Dermis blood vessel endothelial cell (primary cell): ENCODE results near the gene MINDY4B. TPM values are rescaled to one million over a fixed set of nuclear protein-coding genes. Genes with fewer than 3 reads are reported as not detected.

Experiments
- DNase-seq: peaks from one replicate; pipeline ENCODE4 v3.0.0; 2010
- total RNA-seq: library from RNA; depleted of rRNA; stranded (reverse); fragments of >200 nt; gene quantifications from 2 replicates; pipeline ENCODE4 v1.2.3, GENCODE V29; 2014

MINDY4B gene
- total RNA-seq, 1 donor from 2014 or later = not detected

DNA sequence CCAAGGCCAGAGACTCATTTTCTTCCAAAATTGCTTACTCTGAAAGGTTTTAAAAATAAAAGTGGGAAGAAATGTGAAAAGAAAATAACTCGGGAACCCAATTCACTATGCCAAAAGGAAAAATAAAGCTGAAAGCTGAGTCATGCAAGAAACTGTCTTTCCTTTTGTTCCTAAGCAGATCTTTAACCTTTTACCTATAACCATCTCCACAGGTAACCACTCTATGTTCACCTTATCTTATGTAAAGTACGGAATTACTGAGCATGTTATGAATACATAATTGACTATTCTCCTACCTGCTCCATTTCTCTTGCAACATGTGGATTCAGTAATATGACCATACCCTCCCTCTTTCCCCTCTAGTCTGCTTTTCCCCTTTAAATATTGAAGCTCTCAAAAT, 62.0 kb downstream of the MINDY4B start:
- DNase-seq = no peak

DNA sequence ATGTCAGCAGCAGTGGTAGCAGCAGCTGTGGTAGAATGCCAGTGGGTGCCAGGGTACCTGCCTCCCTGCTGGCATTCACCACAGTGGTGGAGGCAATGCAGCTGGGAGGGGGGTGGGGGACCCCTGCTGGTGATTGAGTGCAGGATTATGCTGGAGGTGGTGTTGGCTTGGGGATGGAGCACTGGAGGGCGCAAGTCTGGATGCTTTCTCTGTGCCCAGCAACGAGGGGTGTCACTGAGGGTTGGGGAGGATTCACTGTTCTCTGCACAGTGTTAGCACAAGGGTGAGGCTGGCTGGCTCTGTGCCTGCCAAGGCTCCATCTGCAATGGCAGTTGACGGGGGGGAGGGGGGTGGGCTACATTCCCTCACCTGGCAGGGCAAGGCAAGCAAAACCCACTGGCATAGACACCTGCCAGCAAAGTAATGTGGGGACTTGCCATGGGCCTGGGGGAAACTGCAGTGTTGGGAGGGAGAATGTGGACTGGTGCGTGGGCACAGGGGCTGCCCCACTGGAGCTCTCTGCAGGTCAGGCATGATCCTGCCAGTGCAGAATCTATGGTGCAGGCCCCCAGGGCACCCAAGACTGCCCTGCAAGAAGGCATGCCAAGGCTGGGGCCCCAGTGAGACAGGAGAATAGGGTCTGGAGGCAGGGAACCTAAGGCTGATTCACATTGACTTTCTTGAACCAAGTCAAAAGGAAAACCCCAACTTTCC, 64.3 kb downstream of the MINDY4B start:
- DNase-seq = no peak

DNA sequence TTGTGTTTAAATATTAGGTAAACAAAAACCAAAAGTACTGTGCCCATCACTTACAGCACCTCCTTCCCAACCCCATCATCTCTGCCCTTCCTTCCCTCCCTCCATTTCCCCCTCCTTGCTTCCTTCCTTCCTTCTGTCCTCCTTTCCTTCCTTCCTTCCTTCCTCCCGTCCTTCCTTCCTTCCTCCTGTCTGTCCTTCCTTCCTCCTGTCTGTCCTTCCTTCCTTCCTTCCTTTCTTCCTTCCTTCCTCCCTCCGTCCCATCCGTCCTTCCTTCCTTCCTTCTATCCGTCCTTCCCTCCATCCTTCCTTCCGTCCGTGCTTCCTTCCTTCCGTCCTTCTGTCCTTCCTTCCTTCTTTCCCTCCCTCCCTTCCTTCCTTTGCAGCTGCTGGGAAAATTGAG, 74.5 kb downstream of the MINDY4B start:
- DNase-seq = no peak

DNA sequence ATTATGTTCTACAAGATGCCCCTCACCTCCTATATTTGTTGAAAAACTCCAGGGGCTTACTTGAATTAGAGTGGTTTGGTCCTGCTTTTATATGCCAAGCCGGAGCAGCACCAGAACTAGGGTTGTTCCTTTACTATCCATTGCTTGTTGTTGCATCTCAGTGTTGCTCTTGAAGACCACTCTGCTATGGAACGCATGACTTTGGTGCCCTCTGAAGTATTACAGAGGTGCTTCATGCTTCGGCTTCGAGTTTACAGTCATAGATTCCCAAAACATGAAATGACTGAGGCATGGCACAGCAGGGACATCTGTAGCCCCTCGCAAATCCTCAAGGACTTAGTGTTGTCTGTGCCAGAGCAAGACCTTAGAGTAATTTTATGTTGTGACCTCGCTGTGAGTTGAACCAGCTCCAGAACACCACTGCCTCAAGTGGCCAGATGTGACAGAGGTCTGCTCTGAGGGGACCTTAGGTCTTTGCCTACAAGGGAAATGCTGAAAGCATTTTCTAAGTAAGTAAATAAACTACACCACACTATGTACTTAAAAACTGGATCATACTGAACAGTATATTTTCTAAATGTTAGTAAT, 75.1 kb downstream of the MINDY4B start:
- DNase-seq = no peak

DNA sequence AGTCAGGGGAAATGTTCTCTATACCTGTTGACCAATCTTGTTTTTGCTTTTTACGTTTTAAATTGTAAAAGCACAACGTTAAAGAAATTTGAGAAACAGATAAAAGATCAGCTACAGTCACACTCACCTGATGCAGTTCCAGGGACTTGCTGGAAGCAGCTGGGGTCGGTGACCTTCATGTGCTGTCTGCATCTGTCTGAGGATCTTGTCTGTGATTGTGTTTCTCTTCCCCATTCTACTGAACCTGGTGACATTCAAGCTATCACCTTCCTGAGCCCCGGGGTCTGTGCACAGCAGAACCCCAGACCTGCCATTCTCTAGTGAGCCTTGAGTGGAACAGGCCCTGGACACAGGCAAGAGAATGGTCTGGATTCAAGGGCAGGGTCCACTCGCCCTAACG, 75.8 kb downstream of the MINDY4B start:
- no peak for DNase-seq

DNA sequence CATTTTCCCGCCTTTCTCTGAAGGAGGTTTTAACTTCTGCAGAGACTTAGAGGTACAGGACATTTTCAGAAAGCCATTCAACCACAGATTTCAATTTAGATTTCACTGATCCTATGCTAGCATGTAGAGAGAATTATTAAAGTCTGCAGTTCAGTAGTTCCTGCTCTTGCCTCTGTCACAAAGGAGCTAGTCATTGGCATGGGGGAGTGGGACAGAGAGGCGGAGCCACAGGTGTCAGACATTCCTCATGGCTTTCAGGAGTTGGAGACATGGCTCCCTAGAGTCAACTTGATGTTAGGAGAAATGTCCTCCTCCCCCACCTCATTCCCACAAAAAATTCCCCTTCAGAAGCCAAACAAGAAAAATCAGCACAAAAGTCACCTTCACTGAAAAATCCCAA, 76.2 kb downstream of the MINDY4B start:
- DNase-seq = no peak

DNA sequence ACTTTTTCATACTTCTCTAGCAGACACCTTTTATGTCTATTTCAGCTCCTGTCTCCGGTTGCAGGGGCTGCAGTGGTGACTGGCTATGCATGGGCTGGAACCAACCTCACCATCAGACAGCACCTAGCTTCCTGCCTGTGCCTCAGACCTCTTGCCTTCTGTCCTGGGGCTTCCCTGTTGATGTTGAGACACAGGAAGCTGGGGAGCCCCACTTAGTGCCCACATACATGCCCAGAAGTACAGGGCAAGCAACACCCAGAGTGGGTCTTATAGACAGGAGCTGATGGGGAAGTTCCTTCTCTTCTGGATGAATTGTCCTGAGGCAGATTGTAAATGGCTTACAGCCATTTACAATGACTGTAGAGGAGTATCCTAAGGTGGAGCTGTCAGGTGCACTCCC, 77.0 kb downstream of the MINDY4B start:
- DNase-seq = no peak

DNA sequence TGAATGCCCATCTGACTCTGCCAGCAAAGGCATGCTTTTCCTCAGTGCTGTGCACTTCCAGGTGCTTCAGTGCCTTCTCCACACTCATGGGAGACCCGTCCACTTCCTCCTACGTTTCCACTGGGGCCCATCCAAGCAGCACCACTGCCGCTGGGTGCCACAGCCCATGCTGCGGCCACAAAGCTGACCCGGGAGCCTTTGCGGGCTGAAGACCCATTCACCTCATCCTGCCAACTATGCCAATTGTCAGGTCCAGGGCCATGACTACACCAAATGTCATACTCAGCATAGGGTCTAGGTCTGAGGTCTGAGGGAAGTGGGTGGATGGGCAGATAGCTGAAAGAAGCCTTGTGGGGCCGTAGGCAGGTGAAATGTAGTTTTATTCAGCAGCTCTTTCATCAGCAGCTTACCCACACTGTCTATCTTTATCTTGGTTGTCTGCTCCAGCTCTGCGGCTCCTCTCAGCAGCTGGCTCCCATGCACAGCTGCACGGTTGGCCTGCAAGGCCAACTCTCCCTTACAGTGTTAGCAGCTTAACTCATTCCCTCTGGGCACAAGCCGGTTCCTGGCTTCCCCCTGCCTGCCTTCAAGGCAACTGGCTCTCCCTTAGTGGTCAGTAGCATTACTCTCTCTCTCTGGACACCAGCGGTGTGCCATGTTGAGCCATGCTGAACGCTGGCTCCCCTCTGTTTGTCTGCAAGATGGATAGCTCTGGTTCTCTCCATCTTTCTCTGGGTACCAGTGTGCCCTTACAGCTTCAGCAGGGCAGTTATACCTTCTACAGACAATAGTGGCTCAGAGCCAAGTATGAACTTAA, 78.6 kb downstream of the MINDY4B start:
- no peak for DNase-seq

DNA sequence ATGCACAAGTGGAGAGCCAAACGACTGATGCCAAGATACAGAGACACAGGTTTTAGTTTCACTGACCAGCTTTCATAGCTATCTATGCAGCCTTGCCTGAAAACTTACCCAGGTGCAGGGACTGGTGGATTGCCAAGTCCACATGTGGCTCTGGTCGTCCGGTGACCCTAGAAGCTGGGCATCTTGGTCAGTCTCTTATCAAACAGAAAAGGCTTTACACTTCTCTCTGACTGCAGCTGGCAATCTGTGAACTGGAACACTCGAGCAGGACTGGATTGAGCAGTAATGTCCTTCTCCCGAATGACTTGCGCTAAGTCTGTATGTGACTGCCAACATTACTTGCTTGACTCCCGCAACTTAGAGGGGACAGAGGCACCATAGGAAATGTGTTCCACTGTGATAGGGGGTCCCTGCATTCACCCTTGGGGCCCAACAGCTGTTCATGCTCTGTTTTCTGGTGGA, 79.3 kb downstream of the MINDY4B start:
- DNase-seq = no peak

DNA sequence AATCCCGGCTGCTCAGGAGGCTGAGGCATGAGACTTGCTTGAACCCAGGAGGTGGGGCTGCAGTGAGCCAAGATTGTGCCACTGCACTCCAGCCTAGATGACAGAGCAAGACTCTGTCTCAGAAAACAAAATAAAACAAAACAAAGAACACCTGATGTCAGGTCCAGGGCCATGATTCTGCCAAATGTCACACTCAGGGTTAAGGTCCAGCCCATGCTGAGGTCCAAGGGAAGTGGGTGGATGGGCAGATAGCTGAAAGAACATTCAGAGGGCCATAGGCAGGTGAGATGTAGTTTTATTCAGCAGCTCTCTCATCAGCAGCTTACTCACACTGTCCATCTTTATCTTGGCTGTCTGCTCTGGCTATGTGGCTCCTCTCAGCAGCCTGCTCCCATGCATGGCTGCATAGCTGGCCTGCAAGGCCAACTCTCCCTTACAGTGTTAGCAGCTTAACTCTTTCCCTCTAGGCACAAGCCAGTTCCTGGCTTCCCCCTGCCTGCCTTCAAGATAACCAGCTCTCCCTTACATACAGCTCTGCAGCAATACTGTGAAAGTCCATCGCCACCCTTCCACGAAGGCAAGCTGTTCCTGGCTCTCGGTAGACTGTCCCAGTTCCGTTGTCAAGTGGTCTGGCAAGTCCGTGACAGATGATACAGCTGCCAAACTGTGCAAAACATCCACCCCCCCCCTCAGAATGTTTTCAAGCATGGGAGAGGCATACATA, 79.9 kb downstream of the MINDY4B start:
- DNase-seq = no peak

DNA sequence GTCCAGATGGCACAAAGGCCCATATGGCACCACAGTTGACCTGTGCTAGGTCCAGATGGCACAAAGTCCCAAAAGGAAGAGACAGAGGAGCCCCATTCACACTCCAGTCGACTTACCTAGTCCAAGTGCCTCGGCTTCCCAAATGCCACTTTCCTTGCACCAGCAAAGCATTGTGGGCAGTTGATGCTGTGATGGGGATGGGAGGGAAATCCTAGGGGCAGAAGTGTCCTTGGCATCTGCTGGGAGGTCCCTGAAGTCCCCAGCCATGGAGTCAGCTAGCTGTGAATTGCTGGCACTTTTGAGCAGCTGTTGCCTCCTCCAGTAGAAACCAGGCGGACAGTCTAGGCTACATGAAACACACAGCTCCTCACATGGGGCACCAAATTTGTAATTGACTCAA, 82.0 kb downstream of the MINDY4B start:
- no peak for DNase-seq

DNA sequence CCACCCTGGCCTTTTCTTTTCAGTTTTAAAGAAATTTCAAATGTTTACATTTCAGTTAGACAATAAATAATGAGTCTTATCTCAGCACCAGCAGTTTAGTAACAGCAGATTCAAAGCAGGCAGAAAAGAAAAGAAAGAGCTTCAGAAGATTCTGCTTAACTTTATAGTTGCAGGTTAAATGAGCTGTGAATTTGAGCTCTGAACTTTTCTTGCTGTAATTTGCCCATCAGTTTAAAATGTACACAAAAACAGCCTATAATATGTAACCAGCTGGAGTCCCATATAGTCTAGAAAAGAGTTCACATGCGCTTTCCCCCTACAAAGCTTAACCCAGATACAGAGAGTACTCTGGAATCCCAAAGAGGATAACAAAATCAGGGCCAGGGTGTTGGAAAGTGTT, 82.6 kb downstream of the MINDY4B start:
- no peak for DNase-seq

Other genes with a start within 250 kb of the MINDY4B start
- gene ERICH6, start 201.5 kb downstream of the MINDY4B start, total RNA-seq = not detected in 2 replicates
- 26.9 and 31.2 TPM in 2 replicates for gene SIAH2, start 142.3 kb downstream of the MINDY4B start, total RNA-seq
- not detected in 2 replicates for gene CLRN1, start 67.3 kb upstream of the MINDY4B start, total RNA-seq
- under 0.01 and 0.05 TPM in 2 replicates for gene MED12L, start 180.2 kb upstream of the MINDY4B start, total RNA-seq